Measurements from ENCODE around the gene SAMD10.

GRCh38 chr20:63968928-63969760 lies 10.3 kb downstream of the SAMD10 start:
- TF ChIP-seq POLR2A (IDR thresholded peaks at IDR 0.05) (no peak), CTCF (IDR thresholded peaks at IDR 0.05) (no peak)

Data from esophagus squamous epithelium (tissue), 4 donors.